A549 (cell line): ENCODE results near the gene SLC1A4. TPM values are rescaled to one million over a fixed set of nuclear protein-coding genes. Genes with fewer than 3 reads are reported as not detected.
A peak's percentile ranks its signal among the peaks of the same experiment; 100 is the strongest.

Experiments used
- ATAC-seq, 2 experiments: fragments of 200-7000 bp in 1 of 2; fragments of >200 bp in 1 of 2; cut with Nextera tagmentation in 1 of 2; cut with Tn5 transposase in 1 of 2; 3 replicates each; pipeline versions ENCODE4 v1.8.0 to v1.9.1; 2018 to 2020; ENCODE audit warnings: mild to moderate bottlenecking in 1 of 2, moderate library complexity in 1 of 2
- CTCF ChIA-PET: fragments of 300-600 bp; sonication (Branson Sonifier 250); formaldehyde crosslinking; extraction: SDS; loops from one replicate; lab custom pipeline; 2021; ENCODE audit warnings: antibody characterized with exemption, inconsistent platforms; lab: Yijun Ruan, JAX
- POLR2A ChIA-PET: fragments of 350-600 bp; formaldehyde crosslinking; extraction: SDS; loops from one replicate; lab custom pipeline; 2021; ENCODE audit warnings: antibody characterized with exemption, inconsistent platforms; lab: Yijun Ruan, JAX
- DNase-seq, 2 experiments: peaks; one replicate each; pipeline versions ENCODE4 v3.0.0 to v3.0.0-alpha.2; 2011 to 2016; ENCODE audit warnings: low read depth in 1 of 2, low spot score in 1 of 2
- FAIRE-seq: peaks from 2 replicates; lab custom pipeline; 2011; peaks lifted over from hg19 to GRCh38; lab: Jason Lieb, UNC
- H3K27ac ChIP-seq, 2 experiments: fragments of >200 bp; sonication (Bioruptor Twin); formaldehyde crosslinking; 3 replicates each; pipeline ENCODE4 v1.5.1; 2016 to 2017
- H3K4me1 ChIP-seq: fragments of >200 bp; sonication (Bioruptor Twin); formaldehyde crosslinking; 3 replicates; pipeline ENCODE4 v1.6.1; 2016
- H3K4me2 ChIP-seq: fragments of >200 bp; sonication (Bioruptor Twin); formaldehyde crosslinking; 3 replicates; pipeline ENCODE4 v1.6.1; 2016
- H3K4me3 ChIP-seq: fragments of >200 bp; sonication (Bioruptor Twin); formaldehyde crosslinking; 3 replicates; pipeline ENCODE4 v1.5.1; 2016
- H3K9me3 ChIP-seq: fragments of >200 bp; sonication (Bioruptor Twin); formaldehyde crosslinking; 3 replicates; pipeline ENCODE4 v1.6.1; 2016
- ATOH8 ChIP-seq: fragments of 250-450 bp; sonication (Bioruptor Pico); IDR thresholded peaks from 2 replicates; pipeline ENCODE4 v1.5.0; 2020; ENCODE audit warnings: low read depth, mild to moderate bottlenecking, moderate library complexity
- BHLHE40 ChIP-seq: IDR thresholded peaks from 2 replicates; pipeline ENCODE4 v1.6.1; 2012; ENCODE audit warnings: low read depth, low read length, inconsistent platforms
- CBX2 ChIP-seq: fragments of 200-600 bp; sonication (generic); IDR thresholded peaks from 2 replicates; pipeline ENCODE4 v1.6.1; 2016; ENCODE audit warnings: low read depth, mild to moderate bottlenecking, borderline replicate concordance
- CHD2 ChIP-seq: fragments of 150-350 bp; IDR thresholded peaks from 2 replicates; pipeline ENCODE4 v1.6.1; 2014; ENCODE audit warnings: low read length; ENCODE audit not compliant: partially characterized antibody
- CHD4 ChIP-seq: fragments of 200-600 bp; sonication (generic); IDR thresholded peaks from 2 replicates; pipeline ENCODE4 v1.6.1; 2016; ENCODE audit warnings: antibody characterized with exemption, mild to moderate bottlenecking, borderline replicate concordance
- CTCF ChIP-seq: fragments of >200 bp; sonication (Bioruptor Twin); formaldehyde crosslinking; IDR thresholded peaks from 3 replicates; pipeline ENCODE4 v1.5.1; 2016
- FOSB ChIP-seq: fragments of 250-450 bp; sonication (Bioruptor Pico); IDR thresholded peaks from 2 replicates; pipeline ENCODE4 v1.5.0; 2020; ENCODE audit warnings: mild to moderate bottlenecking, moderate library complexity
- FOXS1 ChIP-seq: fragments of 250-450 bp; sonication (Bioruptor Pico); IDR thresholded peaks from 2 replicates; pipeline ENCODE4 v1.5.0; 2020; ENCODE audit warnings: mild to moderate bottlenecking, moderate library complexity
- HOXA7 ChIP-seq: fragments of 250-450 bp; sonication (Bioruptor Pico); IDR thresholded peaks from 2 replicates; pipeline ENCODE4 v1.5.0; 2020; ENCODE audit warnings: mild to moderate bottlenecking, moderate library complexity
- HOXB13 ChIP-seq: fragments of 250-450 bp; sonication (Bioruptor Pico); IDR thresholded peaks from 2 replicates; pipeline ENCODE4 v1.5.0; 2020; ENCODE audit warnings: low read depth, mild to moderate bottlenecking, moderate library complexity
- PBX3 ChIP-seq: IDR thresholded peaks from 2 replicates; pipeline ENCODE4 v1.6.1; 2012
- PHF8 ChIP-seq: fragments of 200-600 bp; sonication (generic); IDR thresholded peaks from 2 replicates; pipeline ENCODE4 v1.6.1; 2016; ENCODE audit warnings: low read depth, mild to moderate bottlenecking, antibody characterized with exemption, moderate library complexity, borderline replicate concordance
- RCOR1 ChIP-seq: fragments of 150-350 bp; IDR thresholded peaks from 2 replicates; pipeline ENCODE4 v1.6.1; 2014; ENCODE audit warnings: antibody characterized with exemption, low read length, low read depth
- REST ChIP-seq: fragments of 200-600 bp; sonication (generic); IDR thresholded peaks from 2 replicates; pipeline ENCODE4 v1.6.1; 2016; ENCODE audit warnings: antibody characterized with exemption, mild to moderate bottlenecking, moderate library complexity
- USF2 ChIP-seq: fragments of 450-650 bp; IDR thresholded peaks from 2 replicates; pipeline ENCODE4 v1.6.1; 2014; ENCODE audit warnings: antibody characterized with exemption
- ZFP36 ChIP-seq: fragments of 450-650 bp; IDR thresholded peaks from 2 replicates; pipeline ENCODE4 v1.6.1; 2014; ENCODE audit warnings: borderline replicate concordance; ENCODE audit not compliant: partially characterized antibody
- ZNF302 ChIP-seq: fragments of 250-450 bp; sonication (Bioruptor Pico); IDR thresholded peaks from 2 replicates; pipeline ENCODE4 v1.9.0; 2021; ENCODE audit warnings: inconsistent platforms, mild to moderate bottlenecking, moderate library complexity
- WGBS: methylation state at CpG from one replicate; pipeline ENCODE4 v1.1.6; 2017; ENCODE audit errors: missing lambda C conversion rate; 5-methylcytosine and 5-hydroxymethylcytosine counted together
- polyA plus RNA-seq, 4 experiments: library from polyadenylated mRNA; depleted of rRNA in 3 of 4; stranded (reverse); fragments of >200 nt; fragmentation: RNase III in 1 of 4; extraction: RNeasy Plus Mini Kit Qiagen cat#74134 plus additional on column Dnase treatment in 1 of 4; gene quantifications; 2 replicates in 3 of 4; 3 replicates in 1 of 4; pipeline ENCODE4 v1.2.3, GENCODE V29; 2011 to 2017

SLC1A4 gene
- polyA plus RNA-seq, 2 of the 4 experiments (the other 2 are of a cell fraction), result 9.1 to 26.4 TPM

GRCh38 chr2:64952096-64952495 is 37.1 kb upstream of the SLC1A4 start:
- WGBS, result 94% methylated on average over 6 of the region's 6 CpGs
- H3K4me1 ChIP-seq, result peaks cover 37% of the 10 kb centered on the region
- no peak overlapping the region for H3K4me3 ChIP-seq
- peak overlapping the region; percentile 44 to 50; a peak in 3 of 6 replicates for H3K27ac ChIP-seq
- CTCF ChIA-PET, result interaction anchor here (1.3 to 2.6 kb wide), 3 partner anchors 12 to 96 kb away, joined by 3 to 6 read pairs (median 3); partner anchors contain the start of gene SLC1A4
- 0 out of 6 replicates have a peak, but pooled peaks of 1 of the 2 experiments have one; percentile 11 for ATAC-seq
- H3K9me3 ChIP-seq, result peaks cover 13% of the 10 kb centered on the region; the same call in 2 of the 3 replicates
- DNase-seq, result no peak
- FAIRE-seq, result no peak
- H3K4me2 ChIP-seq, result peak overlapping the region; percentile 60
- no peak for TF ChIP-seq FOSB (CRISPR knock-in tag)
- TF ChIP-seq CHD4, result no peak
- TF ChIP-seq CHD2, result no peak
- TF ChIP-seq FOXS1 (CRISPR knock-in tag), result no peak
- no peak for TF ChIP-seq BHLHE40
- TF ChIP-seq HOXA7 (CRISPR knock-in tag), result no peak
- no peak for TF ChIP-seq ZNF302 (CRISPR knock-in tag)
- no peak for TF ChIP-seq USF2
- TF ChIP-seq RCOR1, result no peak
- TF ChIP-seq PHF8, result no peak
- no peak for TF ChIP-seq ATOH8 (CRISPR knock-in tag)
- no peak for TF ChIP-seq REST
- no peak for TF ChIP-seq HOXB13 (CRISPR knock-in tag)
- TF ChIP-seq CTCF, result no peak
- TF ChIP-seq PBX3, result no peak
- TF ChIP-seq CBX2, result no peak
- no peak for TF ChIP-seq ZFP36
- TF ChIP-seq, all 56 proteins: peak for 0
- POLR2A ChIA-PET, result no interaction called here
